Measurements from ENCODE around the gene CTBP1.

The CTBP1 gene

GRCh38 chr4:1249731-1250526 lies 999 bp upstream of the CTBP1 start:
- DNase-seq = peak in 5 of 6 experiments; percentile 35 to 60 (median 54)

- DNase-seq = peak; percentile 74 to 92 (median 76)
Measured at GRCh38 chr4:1249148-1249730, 309 bp upstream of the CTBP1 start.

- DNase-seq = peak in 2 of 6 experiments; percentile 61 to 79
Measured at GRCh38 chr4:1247864-1248244, 1.1 kb downstream of the CTBP1 start.

GRCh38 chr4:1246901-1247863 lies 1.7 kb downstream of the CTBP1 start:
- peak in 1 of 6 experiments; percentile 32 for DNase-seq

GRCh38 chr4:1246111-1246881 lies 2.6 kb downstream of the CTBP1 start:
- no peak for DNase-seq

- no peak for DNase-seq
Measured at GRCh38 chr4:1245481-1246051, 3.4 kb downstream of the CTBP1 start.

- DNase-seq = no peak
Measured at GRCh38 chr4:1244978-1245471, 3.9 kb downstream of the CTBP1 start.

GRCh38 chr4:1244081-1244977 lies 4.6 kb downstream of the CTBP1 start:
- DNase-seq = no peak

GRCh38 chr4:1243451-1244080 lies 5.4 kb downstream of the CTBP1 start:
- DNase-seq = no peak

- no peak for DNase-seq
Measured at GRCh38 chr4:1242506-1243450, 6.2 kb downstream of the CTBP1 start.

- no peak for DNase-seq
Measured at GRCh38 chr4:1241936-1242505, 6.9 kb downstream of the CTBP1 start.

- no peak for DNase-seq
Measured at GRCh38 chr4:1241466-1241935, 7.4 kb downstream of the CTBP1 start.

- no peak for DNase-seq
Measured at GRCh38 chr4:1240721-1241465, 8.0 kb downstream of the CTBP1 start.

GRCh38 chr4:1239950-1240307 lies 9.0 kb downstream of the CTBP1 start:
- DNase-seq = no peak

GRCh38 chr4:1239141-1239949 lies 9.6 kb downstream of the CTBP1 start:
- DNase-seq = no peak

- no peak for DNase-seq
Measured at GRCh38 chr4:1238676-1239000, 10.3 kb downstream of the CTBP1 start.

- DNase-seq = no peak
Measured at GRCh38 chr4:1237981-1238675, 10.8 kb downstream of the CTBP1 start.

All from stimulated activated naive CD4-positive, alpha-beta T cell (primary cell).